Large intestine (tissue), 3 donors: ENCODE measurements around the gene TMEM218. TPM values are rescaled to one million over a fixed set of nuclear protein-coding genes. Genes with fewer than 3 reads are reported as not detected.

ENCODE experiments used
- DNase-seq, 2 donors: peaks; one replicate each; pipeline versions ENCODE4 v3.0.0 to v3.0.0-alpha.2; 2013
- H3K27ac ChIP-seq: one replicate; pipeline ENCODE4 v1.5.1; 2013; ENCODE audit warnings: low read length
- H3K27me3 ChIP-seq: 2 replicates; pipeline ENCODE4 v1.6.1; 2013; ENCODE audit warnings: low read length; ENCODE audit not compliant: control insufficient read depth, insufficient read depth
- H3K36me3 ChIP-seq: 2 replicates; pipeline ENCODE4 v1.6.1; 2013; ENCODE audit warnings: low read length; ENCODE audit not compliant: control insufficient read depth, insufficient read depth
- H3K4me1 ChIP-seq: one replicate; pipeline ENCODE4 v1.6.1; 2013; ENCODE audit warnings: low read length; ENCODE audit not compliant: control insufficient read depth, insufficient read depth
- H3K4me3 ChIP-seq: one replicate; pipeline ENCODE4 v1.5.1; 2013; ENCODE audit warnings: low read length
- H3K9me3 ChIP-seq: one replicate; pipeline ENCODE4 v1.6.1; 2013; ENCODE audit warnings: mild to moderate bottlenecking, low read depth, low read length, moderate library complexity; ENCODE audit not compliant: control insufficient read depth
- WGBS: methylation state at CpG from one replicate; pipeline ENCODE4 v1.1.5; 2013; ENCODE audit warnings: low lambda C conversion rate; ENCODE audit not compliant: insufficient coverage; 5-methylcytosine and 5-hydroxymethylcytosine counted together
- polyA plus RNA-seq: library from polyadenylated mRNA; unstranded; fragments of 120-200 nt; gene quantifications from one replicate; pipeline ENCODE4 v1.2.1, GENCODE V29; 2013

TMEM218 gene
- polyA plus RNA-seq, 1 donor = 29.1 TPM

GRCh38 chr11:125083312-125084056 is 27.9 kb downstream of the TMEM218 start:
- Histone ChIP-seq H3K9me3 (no peaks in the 10 kb centered on the region), H3K27ac (no peak overlapping the region), H3K36me3 (peaks cover 36% of the 10 kb centered on the region), H3K4me1 (no peaks in the 10 kb centered on the region), H3K4me3 (no peak overlapping the region), H3K27me3 (no peaks in the 10 kb centered on the region)
- no peak for DNase-seq
- WGBS = no CpG with 5 or more reads among the region's 11 CpGs

- no peak overlapping the region for H3K4me3 ChIP-seq
- WGBS = no CpG with 5 or more reads among the region's 10 CpGs
- H3K27ac ChIP-seq = no peak overlapping the region
- H3K27me3 ChIP-seq = no peaks in the 10 kb centered on the region
- H3K36me3 ChIP-seq = peaks cover 31% of the 10 kb centered on the region
- DNase-seq = no peak
- no peaks in the 10 kb centered on the region for H3K4me1 ChIP-seq
- H3K9me3 ChIP-seq = no peaks in the 10 kb centered on the region
Observed at GRCh38 chr11:125082611-125083311, 28.7 kb downstream of the TMEM218 start.

- no peaks in the 10 kb centered on the region for H3K4me1 ChIP-seq
- no peak overlapping the region for H3K4me3 ChIP-seq
- H3K36me3 ChIP-seq = peaks cover 33% of the 10 kb centered on the region
- H3K27ac ChIP-seq = no peak overlapping the region
- WGBS = no CpG with 5 or more reads among the region's 5 CpGs
- DNase-seq = no peak
- H3K27me3 ChIP-seq = no peaks in the 10 kb centered on the region
- H3K9me3 ChIP-seq = no peaks in the 10 kb centered on the region
Observed at GRCh38 chr11:125082040-125082439, 29.4 kb downstream of the TMEM218 start.

DNA sequence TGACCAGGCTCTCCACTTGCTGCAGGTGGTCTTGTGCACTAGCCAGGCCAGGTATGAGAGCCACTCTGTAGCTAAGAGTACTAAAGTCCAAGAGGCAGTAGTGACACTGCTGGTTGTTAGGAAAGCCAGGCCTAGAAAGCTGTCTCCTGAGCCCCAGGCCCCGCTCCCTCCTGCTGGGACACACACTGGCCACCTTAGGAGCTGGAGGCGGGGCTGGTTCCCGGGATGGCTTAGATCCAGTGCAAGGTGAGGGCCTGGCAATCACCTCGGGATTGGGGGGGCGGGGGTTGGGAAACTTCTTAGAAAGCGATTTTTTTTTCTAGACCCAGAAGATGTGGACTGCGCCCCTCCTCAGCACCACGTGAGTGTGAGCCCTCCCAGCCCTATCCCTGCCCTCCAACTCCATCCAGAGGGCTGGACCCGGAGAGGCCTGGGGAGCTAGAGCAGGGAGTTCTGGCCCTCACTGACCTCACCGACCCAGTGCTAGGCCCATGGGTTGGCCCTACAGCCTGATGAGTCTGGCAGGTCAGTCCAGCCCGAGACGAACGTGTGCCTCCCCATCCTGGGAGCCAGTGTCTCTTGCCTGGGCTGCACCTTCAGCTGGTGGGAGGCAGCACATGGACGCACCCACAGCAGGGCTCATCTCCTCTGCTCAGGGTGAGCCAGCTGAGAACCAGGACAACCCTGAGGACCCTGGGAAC is 30.2 kb downstream of the TMEM218 start:
- DNase-seq = no peak
- Histone ChIP-seq H3K4me3 (no peak overlapping the region), H3K9me3 (no peaks in the 10 kb centered on the region), H3K27ac (no peak overlapping the region), H3K4me1 (peaks cover 5% of the 10 kb centered on the region), H3K27me3 (no peaks in the 10 kb centered on the region), H3K36me3 (peaks cover 25% of the 10 kb centered on the region)
- no CpG with 5 or more reads among the region's 14 CpGs for WGBS

DNA sequence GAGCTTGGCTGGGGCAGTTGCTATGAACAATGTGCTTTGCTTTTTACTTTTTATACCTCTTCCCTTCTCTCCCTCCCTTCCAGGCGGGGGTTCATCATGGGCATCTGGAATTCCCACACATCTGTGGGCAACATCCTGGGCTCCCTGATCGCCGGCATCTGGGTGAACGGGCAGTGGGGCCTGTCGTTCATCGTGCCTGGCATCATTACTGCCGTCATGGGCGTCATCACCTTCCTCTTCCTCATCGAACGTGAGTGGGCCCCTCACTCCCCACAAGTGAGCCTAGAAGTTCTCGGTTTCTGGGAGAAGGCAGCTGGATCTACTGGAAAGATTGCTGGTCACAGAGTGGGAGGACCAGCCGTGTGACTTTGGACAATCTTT is 30.9 kb downstream of the TMEM218 start:
- H3K4me1 ChIP-seq = peaks cover 13% of the 10 kb centered on the region
- no peak overlapping the region for H3K4me3 ChIP-seq
- no peak overlapping the region for H3K27ac ChIP-seq
- H3K36me3 ChIP-seq = peaks cover 25% of the 10 kb centered on the region
- WGBS = no CpG with 5 or more reads among the region's 12 CpGs
- DNase-seq = no peak
- no peaks in the 10 kb centered on the region for H3K9me3 ChIP-seq
- H3K27me3 ChIP-seq = no peaks in the 10 kb centered on the region

DNA sequence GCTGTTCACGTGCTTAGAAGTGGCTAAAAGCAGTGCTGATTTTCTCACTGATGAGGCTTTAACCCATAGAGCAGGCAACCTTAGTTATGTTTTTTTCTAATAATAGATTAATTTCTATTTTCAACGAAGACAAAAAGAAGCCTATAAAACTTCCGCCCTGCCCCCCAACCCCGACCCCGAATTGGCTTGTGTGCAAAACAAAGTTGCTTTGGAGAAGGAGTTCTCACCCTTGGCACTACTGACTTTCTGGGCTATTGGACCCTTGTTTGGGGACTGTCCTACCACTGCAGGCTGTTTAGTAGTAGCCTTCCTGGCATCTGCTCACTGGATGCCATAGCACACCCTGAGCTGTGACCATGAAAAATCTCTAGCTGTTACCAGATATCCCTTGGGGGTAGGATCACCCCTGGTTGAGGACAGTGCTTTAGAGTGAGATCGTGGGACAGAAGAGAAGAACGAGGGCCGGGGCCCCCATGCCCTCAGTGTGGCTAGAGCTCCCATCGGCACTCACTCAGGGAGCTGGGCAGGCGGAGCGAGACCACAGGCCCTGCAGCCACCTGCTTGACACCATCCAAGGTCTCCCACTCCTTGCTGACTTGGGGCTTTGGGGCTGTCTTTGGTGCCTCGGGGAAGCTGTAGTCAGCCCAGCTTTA is 31.4 kb downstream of the TMEM218 start:
- no peak for DNase-seq
- peaks cover 20% of the 10 kb centered on the region for H3K36me3 ChIP-seq
- no peaks in the 10 kb centered on the region for H3K27me3 ChIP-seq
- H3K4me1 ChIP-seq = peaks cover 18% of the 10 kb centered on the region
- WGBS = 100% methylated on average over 3 of the region's 12 CpGs
- H3K4me3 ChIP-seq = no peak overlapping the region
- H3K27ac ChIP-seq = no peak overlapping the region
- no peaks in the 10 kb centered on the region for H3K9me3 ChIP-seq

- DNase-seq = no peak
- H3K4me3 ChIP-seq = no peak overlapping the region
- no peak overlapping the region for H3K27ac ChIP-seq
- WGBS = 100% methylated on average over 1 of the region's 18 CpGs
- H3K27me3 ChIP-seq = no peaks in the 10 kb centered on the region
- H3K36me3 ChIP-seq = peaks cover 16% of the 10 kb centered on the region
- no peaks in the 10 kb centered on the region for H3K9me3 ChIP-seq
- H3K4me1 ChIP-seq = peaks cover 22% of the 10 kb centered on the region
Observed at GRCh38 chr11:125079151-125079877, 32.1 kb downstream of the TMEM218 start.

- WGBS = no CpG with 5 or more reads among the region's 14 CpGs
- Histone ChIP-seq H3K4me1 (peaks cover 29% of the 10 kb centered on the region), H3K36me3 (peaks cover 12% of the 10 kb centered on the region), H3K9me3 (no peaks in the 10 kb centered on the region), H3K4me3 (no peak overlapping the region), H3K27me3 (no peaks in the 10 kb centered on the region), H3K27ac (no peak overlapping the region)
- no peak for DNase-seq
Observed at GRCh38 chr11:125078516-125079140, 32.8 kb downstream of the TMEM218 start.

GRCh38 chr11:125078016-125078415 is 33.4 kb downstream of the TMEM218 start:
- no peaks in the 10 kb centered on the region for H3K9me3 ChIP-seq
- H3K27me3 ChIP-seq = no peaks in the 10 kb centered on the region
- no peak overlapping the region for H3K27ac ChIP-seq
- peaks cover 9% of the 10 kb centered on the region for H3K36me3 ChIP-seq
- H3K4me1 ChIP-seq = peaks cover 35% of the 10 kb centered on the region
- WGBS = no CpG with 5 or more reads among the region's 11 CpGs
- DNase-seq = no peak
- H3K4me3 ChIP-seq = no peak overlapping the region
